GM19468 (cell line): ENCODE results near the gene FOXC2.

Experiments used
- ATAC-seq: cut with Tn5 transposase; IDR thresholded peaks from one replicate; pipeline ENCODE4 v1.9.1; 2021; ENCODE audit warnings: mild to moderate bottlenecking, moderate library complexity, moderate number of reproducible peaks; ENCODE audit not compliant: unreplicated experiment; ENCODE audit errors: extremely low read depth

The FOXC2 gene

GRCh38 chr16:86604436-86605193 lies 38.0 kb downstream of the FOXC2 start:
- ATAC-seq: no peak

- no peak for ATAC-seq
These were observed 39.3 kb downstream of the FOXC2 start for GRCh38 chr16:86605950-86606349.

- ATAC-seq: no peak
These were observed 41.7 kb downstream of the FOXC2 start for GRCh38 chr16:86608301-86608747.

- no peak for ATAC-seq
These were observed 42.5 kb downstream of the FOXC2 start for GRCh38 chr16:86609115-86609514.

GRCh38 chr16:86609661-86610060 lies 43.0 kb downstream of the FOXC2 start:
- ATAC-seq: no peak

GRCh38 chr16:86610779-86611524 lies 44.3 kb downstream of the FOXC2 start:
- ATAC-seq: no peak

GRCh38 chr16:86611525-86611855 lies 44.9 kb downstream of the FOXC2 start:
- ATAC-seq: no peak

- ATAC-seq: no peak
These were observed 45.3 kb downstream of the FOXC2 start for GRCh38 chr16:86611941-86612340.

GRCh38 chr16:86614699-86615098 lies 48.1 kb downstream of the FOXC2 start:
- no peak for ATAC-seq

- no peak for ATAC-seq
These were observed 50.3 kb downstream of the FOXC2 start for GRCh38 chr16:86616906-86617305.

GRCh38 chr16:86618431-86619238 lies 52.0 kb downstream of the FOXC2 start:
- ATAC-seq: no peak
